ENCODE data around the gene TMEM95.
"Not testable (repeated sequence)": the region's sequence is repeated elsewhere in the genome, so short reads cannot be mapped to it uniquely, and the experiment has no call there.

TMEM95 gene

DNA sequence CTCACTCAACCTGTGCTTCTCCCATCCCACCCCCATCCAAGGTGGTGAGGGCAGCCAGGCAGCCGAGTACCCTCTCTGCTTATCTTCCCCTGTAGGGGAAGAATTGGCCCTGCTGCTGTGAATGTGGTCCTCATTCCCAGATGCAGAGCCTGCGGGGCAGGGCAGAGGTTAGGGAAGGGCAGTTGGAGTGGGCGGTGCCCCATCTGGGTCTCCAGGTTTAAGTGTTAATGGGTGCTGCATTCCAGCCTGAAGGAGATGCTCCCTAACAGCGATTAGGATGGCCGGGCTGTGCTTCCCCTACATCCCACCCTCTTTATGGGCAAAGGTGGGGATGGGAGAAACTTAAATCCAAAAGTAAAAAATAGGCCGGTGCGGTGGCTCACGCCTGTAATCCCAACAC lies 12.1 kb downstream of the TMEM95 start:
- H3K36me3 Mint-ChIP-seq = no peaks in the 10 kb centered on the region
- DNase-seq (ENCODE audit: low spot score in 2 of 2) (no peak), ATAC-seq (ENCODE audit: low read depth) (no peak)
- no peak overlapping the region for H3K4me3 Mint-ChIP-seq
- H3K27ac Mint-ChIP-seq = no peak overlapping the region
- peaks cover 7% of the 10 kb centered on the region for H3K27me3 Mint-ChIP-seq
- no peaks in the 10 kb centered on the region for H3K9me3 Mint-ChIP-seq
- peaks cover 4% of the 10 kb centered on the region for H3K4me1 Mint-ChIP-seq

DNA sequence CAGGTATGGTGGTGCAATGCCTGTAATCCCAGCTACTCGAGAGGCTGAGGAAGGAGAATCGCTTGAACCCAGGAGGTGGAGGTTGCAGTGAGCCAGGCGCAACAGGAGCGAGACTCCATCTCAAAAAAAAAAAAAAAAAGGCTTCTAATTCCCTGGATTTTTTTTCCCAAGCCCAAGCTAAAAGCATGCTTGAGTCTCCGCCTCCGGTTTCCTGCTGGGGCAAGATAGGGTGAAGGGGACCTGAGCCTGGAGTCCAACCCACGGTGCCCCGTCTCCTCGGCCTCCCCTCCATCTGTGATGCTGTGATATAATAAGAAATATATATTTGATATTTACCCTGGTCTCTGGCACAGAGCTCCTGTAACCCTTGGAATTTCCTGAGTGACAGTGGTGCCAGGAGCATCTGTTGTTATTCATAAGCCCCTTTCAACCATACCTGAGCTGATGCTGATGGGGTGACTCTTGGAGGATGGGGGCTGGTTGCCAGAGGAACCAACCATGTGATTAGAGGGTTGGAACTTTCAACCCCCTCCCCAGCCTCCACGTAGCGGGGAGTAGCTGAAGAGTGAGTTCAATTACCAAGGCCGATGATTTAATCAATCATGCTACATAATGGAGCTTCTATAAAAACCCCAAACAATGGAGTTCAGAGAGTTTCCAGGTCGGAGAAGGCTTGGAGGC lies 13.1 kb downstream of the TMEM95 start:
- ATAC-seq (ENCODE audit: low read depth) (no peak), DNase-seq (ENCODE audit: low spot score in 2 of 2) (no peak)
- no peak overlapping the region for H3K4me3 Mint-ChIP-seq
- H3K27ac Mint-ChIP-seq = no peak overlapping the region
- peaks cover 7% of the 10 kb centered on the region for H3K27me3 Mint-ChIP-seq
- H3K4me1 Mint-ChIP-seq = peaks cover 4% of the 10 kb centered on the region
- H3K9me3 Mint-ChIP-seq = no peaks in the 10 kb centered on the region
- no peaks in the 10 kb centered on the region for H3K36me3 Mint-ChIP-seq

DNA sequence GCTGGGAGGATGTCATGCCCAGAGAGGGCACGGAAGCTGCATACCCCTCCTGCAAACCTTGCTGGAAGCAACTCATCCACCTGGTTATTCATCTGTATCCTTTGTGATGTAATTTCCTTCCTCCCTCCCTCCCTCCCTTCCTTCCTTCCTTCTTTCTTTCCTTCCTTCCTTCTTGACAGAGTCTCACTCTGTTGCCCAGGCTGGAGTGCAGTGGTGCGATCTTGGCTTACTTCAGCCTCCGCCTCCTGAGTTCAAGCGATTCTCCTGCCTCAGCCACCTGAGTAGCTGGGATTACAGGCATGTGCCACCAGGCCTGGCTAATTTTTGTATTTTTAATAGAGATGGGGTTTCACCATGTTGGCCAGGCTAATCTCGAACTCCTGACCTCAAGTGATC lies 13.6 kb downstream of the TMEM95 start:
- not testable (repeated sequence) for DNase-seq (ENCODE audit: low spot score in 2 of 2); H3K27ac Mint-ChIP-seq; H3K27me3 Mint-ChIP-seq; H3K36me3 Mint-ChIP-seq; H3K9me3 Mint-ChIP-seq; ATAC-seq (ENCODE audit: low read depth); H3K4me3 Mint-ChIP-seq; H3K4me1 Mint-ChIP-seq

DNA sequence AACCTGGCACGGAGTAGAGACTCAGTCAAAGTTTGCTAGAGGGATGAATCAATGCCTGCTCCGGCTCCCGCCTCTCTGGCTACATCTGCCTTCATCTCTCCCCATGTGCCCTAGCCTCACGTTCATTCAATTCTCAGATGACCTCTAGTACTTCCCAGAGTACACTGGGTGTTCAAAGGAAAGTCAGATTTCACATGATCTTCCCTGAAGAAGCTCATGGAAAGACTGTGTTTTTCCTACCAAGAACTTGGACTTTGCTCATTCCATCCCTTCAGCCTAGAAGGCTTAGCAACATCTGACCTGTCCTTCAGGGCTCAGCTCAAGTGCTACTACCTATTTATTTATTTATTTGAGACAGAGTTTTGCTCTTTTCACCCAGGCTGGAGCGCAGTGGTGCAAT lies 14.9 kb downstream of the TMEM95 start:
- Mint-ChIP-seq H3K27me3 (peaks cover 7% of the 10 kb centered on the region), H3K27ac (no peak overlapping the region), H3K9me3 (no peaks in the 10 kb centered on the region), H3K4me3 (no peak overlapping the region), H3K36me3 (no peaks in the 10 kb centered on the region), H3K4me1 (peaks cover 4% of the 10 kb centered on the region)
- DNase-seq (ENCODE audit: low spot score in 2 of 2) = no peak
- ATAC-seq (ENCODE audit: low read depth) = no peak

DNA sequence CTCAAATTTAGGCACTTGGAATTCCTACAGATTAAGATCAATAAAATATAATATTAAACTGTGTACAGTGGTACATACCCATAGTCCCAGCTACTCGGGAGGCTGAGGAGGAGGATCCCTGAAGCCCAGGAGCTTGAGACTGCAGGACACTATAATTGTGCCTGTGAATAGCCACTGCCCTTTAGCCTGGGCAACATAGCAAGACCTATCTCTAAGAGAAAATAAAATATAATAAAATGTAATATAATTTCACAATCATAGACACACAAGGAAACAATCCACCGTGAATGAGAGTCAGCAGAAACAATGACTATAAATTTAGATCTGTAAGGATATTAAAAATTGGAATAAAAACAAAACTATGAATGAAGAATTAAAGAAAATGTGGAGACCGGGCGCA lies 15.9 kb downstream of the TMEM95 start:
- Mint-ChIP-seq H3K36me3 (no peaks in the 10 kb centered on the region), H3K9me3 (no peaks in the 10 kb centered on the region), H3K4me3 (no peak overlapping the region), H3K27me3 (peaks cover 6% of the 10 kb centered on the region), H3K4me1 (peaks cover 4% of the 10 kb centered on the region), H3K27ac (no peak overlapping the region)
- no peak for ATAC-seq (ENCODE audit: low read depth)
- no peak for DNase-seq (ENCODE audit: low spot score in 2 of 2)

DNA sequence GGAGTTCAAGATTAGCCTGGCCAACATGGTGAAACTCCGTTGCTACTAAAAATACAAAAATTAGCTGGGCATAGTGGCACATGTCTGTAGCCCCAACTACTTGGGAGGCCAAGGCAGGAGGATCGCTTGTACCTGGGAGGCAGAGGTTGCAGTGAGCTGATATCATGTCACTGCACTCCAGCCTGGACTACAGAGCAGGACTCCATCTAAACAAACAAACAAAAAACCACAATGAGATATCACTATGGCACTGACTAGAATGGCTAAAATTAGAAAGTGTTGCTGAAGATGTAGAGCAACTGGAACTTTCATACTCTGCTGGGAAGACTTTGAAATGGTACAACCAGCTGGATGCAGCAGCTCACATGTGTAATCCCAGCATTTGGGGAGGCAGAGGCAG lies 19.4 kb downstream of the TMEM95 start:
- H3K27me3 Mint-ChIP-seq = peaks cover 4% of the 10 kb centered on the region
- no peak for DNase-seq (ENCODE audit: low spot score in 2 of 2)
- H3K36me3 Mint-ChIP-seq = peaks cover 3% of the 10 kb centered on the region
- no peak overlapping the region for H3K4me3 Mint-ChIP-seq
- no peaks in the 10 kb centered on the region for H3K4me1 Mint-ChIP-seq
- H3K27ac Mint-ChIP-seq = no peak overlapping the region
- ATAC-seq (ENCODE audit: low read depth) = no peak
- H3K9me3 Mint-ChIP-seq = peaks cover 4% of the 10 kb centered on the region

DNA sequence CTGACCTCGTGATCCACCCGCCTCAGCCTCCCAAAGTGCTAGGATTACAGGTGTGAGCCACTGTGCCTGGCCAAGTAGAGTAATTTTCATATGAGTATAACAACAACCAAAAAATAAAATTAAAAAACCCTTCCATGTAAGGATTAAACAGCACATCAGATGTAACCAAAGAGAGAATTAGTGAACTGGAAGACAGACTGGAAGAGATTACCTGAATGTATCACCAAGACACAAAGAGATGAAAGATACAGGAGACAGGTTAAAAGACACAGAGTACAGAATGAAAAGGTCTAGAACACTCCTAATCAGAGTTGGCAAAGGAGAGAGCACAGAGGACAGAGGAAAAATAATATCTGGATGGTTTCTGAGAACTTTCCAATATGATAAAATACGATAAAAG lies 24.2 kb downstream of the TMEM95 start:
- peaks cover 20% of the 10 kb centered on the region for H3K27me3 Mint-ChIP-seq
- DNase-seq (ENCODE audit: low spot score in 2 of 2) = no peak
- no peak for ATAC-seq (ENCODE audit: low read depth)
- peaks cover 3% of the 10 kb centered on the region for H3K4me1 Mint-ChIP-seq
- H3K4me3 Mint-ChIP-seq = no peak overlapping the region
- peaks cover 3% of the 10 kb centered on the region for H3K36me3 Mint-ChIP-seq
- no peak overlapping the region for H3K27ac Mint-ChIP-seq
- H3K9me3 Mint-ChIP-seq = peaks cover 5% of the 10 kb centered on the region

DNA sequence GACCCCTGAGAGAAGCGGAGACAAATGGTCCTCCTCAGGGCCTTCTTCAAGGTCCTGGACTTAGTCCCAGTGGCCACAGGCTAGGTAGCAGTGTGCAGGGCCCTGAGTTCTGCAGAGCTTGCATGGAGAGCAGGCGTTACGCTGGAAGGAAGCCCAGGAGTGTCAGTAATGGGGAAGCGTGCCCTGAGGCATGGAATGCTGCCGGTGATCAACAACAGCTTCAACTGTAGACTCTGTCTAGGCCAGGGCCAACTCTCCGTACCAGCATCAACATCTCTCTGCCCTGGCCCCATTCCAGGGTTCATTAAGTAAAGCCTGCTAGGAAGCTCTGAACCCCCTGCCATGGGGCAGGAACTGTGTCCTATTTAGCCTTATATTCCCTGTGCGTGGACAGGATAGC lies 25.4 kb downstream of the TMEM95 start:
- peaks cover 5% of the 10 kb centered on the region for H3K9me3 Mint-ChIP-seq
- no peak for DNase-seq (ENCODE audit: low spot score in 2 of 2)
- peaks cover 8% of the 10 kb centered on the region for H3K4me1 Mint-ChIP-seq
- H3K27me3 Mint-ChIP-seq = peaks cover 20% of the 10 kb centered on the region
- no peak for ATAC-seq (ENCODE audit: low read depth)
- H3K4me3 Mint-ChIP-seq = no peak overlapping the region
- no peak overlapping the region for H3K27ac Mint-ChIP-seq
- H3K36me3 Mint-ChIP-seq = peaks cover 3% of the 10 kb centered on the region

DNA sequence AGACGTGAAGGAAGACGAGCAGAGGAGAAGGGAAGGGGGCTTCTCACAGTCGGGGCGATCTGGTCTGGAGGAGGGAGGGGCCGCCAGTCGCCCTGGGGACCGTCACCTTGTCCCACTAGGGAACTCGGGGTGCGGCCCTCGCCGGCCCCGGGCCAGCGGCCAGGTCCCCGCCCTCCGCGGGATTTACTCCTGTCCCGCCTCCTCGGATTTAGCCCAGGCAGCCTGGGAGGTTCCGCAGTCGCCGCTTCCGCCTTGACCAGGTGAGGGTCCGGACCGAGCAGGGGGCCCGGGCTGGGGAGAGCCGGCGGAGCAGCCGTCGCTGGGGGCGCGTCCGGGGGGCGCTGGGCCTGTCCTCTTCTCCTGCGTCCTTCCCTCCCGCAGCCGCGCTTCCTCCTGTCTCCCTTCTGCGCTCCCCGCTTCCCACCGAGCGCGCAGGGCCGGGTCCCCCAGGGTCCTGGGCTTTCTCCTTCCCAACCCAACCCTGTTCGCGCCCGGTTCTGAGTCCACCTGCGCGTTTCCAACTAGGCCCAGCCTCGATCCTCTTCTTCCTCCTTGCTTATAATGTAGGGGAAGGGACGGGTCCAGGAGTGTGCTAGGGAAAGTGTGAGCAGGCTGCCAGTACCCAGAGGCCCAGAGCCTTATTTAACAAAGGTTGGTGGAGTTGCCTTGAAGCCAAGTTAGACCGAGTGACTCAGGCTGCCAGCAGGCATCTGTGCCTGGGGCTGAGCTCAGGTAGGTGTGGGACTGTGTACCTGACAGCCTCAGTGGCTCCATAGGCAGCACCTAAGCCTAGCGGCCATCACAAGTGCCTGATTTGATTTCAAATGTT lies 26.1 kb downstream of the TMEM95 start, which contains the start of gene TNK1:
Gene TNK1 (plus strand): TSS at position 235 of the 829 bp plus-strand sequence. CDS start 1,838 bp downstream, outside the sequence.
- peaks cover 20% of the 10 kb centered on the region for H3K27me3 Mint-ChIP-seq
- DNase-seq (ENCODE audit: low spot score in 2 of 2) (no peak), ATAC-seq (ENCODE audit: low read depth) (no peak)
- H3K27ac Mint-ChIP-seq = no peak within 1 kb of the TSS
- peaks cover 8% of the 10 kb centered on the region for H3K4me1 Mint-ChIP-seq
- H3K9me3 Mint-ChIP-seq = peaks cover 5% of the 10 kb centered on the region
- peaks cover 3% of the 10 kb centered on the region for H3K36me3 Mint-ChIP-seq
- no peak within 1 kb of the TSS for H3K4me3 Mint-ChIP-seq

DNA sequence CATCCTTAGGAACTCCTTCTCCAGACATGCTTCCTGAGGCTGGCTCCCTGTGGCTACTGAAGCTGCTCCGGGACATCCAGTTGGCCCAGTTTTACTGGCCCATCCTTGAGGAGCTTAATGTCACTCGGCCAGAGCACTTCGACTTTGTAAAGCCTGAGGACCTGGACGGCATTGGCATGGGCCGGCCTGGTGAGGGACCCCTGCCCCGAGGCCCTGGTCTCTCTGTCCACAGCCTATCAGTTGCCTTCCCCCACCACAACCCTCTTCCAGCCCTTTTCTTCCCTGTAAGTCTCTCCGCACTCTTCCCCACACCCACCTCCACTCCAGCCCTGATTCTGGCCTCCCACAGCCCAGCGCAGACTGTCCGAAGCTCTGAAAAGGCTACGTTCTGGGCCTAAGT lies 27.9 kb downstream of the TMEM95 start:
- Mint-ChIP-seq H3K27me3 (peaks cover 19% of the 10 kb centered on the region), H3K36me3 (peaks cover 3% of the 10 kb centered on the region), H3K4me3 (no peak overlapping the region), H3K9me3 (peaks cover 5% of the 10 kb centered on the region), H3K4me1 (peaks cover 8% of the 10 kb centered on the region), H3K27ac (no peak overlapping the region)
- no peak for ATAC-seq (ENCODE audit: low read depth)
- no peak for DNase-seq (ENCODE audit: low spot score in 2 of 2)

DNA sequence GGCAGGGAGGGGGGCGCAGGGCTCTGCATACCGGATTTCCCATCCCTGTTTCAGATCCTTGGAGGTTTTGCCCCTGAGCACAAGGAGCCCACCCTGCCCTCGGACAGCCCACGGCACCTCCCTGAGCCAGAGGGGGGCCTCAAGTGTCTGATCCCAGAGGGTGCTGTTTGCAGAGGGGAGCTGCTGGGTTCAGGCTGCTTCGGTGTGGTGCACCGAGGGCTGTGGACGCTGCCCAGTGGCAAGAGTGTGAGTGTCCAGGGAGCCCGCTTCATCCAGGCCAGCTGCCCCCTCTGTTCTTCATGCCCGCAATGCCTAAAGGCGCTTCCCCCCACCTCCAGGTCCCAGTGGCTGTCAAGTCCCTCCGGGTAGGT lies 28.4 kb downstream of the TMEM95 start:
- DNase-seq (ENCODE audit: low spot score in 2 of 2) = no peak
- peaks cover 5% of the 10 kb centered on the region for H3K9me3 Mint-ChIP-seq
- H3K4me1 Mint-ChIP-seq = peaks cover 8% of the 10 kb centered on the region
- peaks cover 19% of the 10 kb centered on the region for H3K27me3 Mint-ChIP-seq
- no peak for ATAC-seq (ENCODE audit: low read depth)
- H3K36me3 Mint-ChIP-seq = peaks cover 3% of the 10 kb centered on the region
- no peak overlapping the region for H3K27ac Mint-ChIP-seq
- H3K4me3 Mint-ChIP-seq = peak overlapping the region; percentile 66

DNA sequence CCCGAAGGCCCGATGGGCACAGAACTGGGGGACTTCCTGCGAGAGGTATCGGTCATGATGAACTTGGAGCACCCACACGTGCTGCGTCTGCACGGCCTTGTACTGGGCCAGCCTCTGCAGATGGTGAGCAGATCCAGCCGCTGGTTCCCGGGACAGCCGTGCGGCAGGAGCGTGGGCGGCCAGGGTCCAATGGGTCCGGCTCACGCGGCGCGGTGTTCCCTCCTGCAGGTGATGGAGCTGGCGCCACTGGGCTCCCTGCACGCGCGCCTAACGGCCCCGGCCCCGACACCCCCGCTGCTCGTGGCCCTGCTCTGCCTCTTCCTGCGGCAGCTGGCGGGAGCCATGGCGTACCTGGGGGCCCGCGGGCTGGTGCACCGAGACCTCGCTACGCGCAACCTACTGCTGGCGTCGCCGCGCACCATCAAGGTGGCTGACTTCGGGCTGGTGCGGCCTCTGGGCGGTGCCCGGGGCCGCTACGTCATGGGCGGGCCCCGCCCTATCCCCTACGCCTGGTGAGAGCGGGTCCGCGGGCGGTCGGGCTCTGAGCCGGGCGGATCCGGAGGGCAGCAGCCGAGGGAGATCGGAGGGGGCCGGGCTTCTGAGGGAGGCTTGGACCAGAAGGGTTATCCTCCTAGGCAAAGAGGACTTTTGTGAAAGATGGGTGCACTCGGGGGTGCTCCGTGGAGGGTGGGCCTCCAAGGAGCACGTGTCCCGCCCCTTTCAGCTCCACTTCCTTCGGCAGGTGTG lies 29.0 kb downstream of the TMEM95 start:
- peak; percentile 74 to 79 for DNase-seq (ENCODE audit: low spot score in 2 of 2)
- peak; percentile 96 for ATAC-seq (ENCODE audit: low read depth)
- peak overlapping the region; percentile 89 for H3K4me3 Mint-ChIP-seq
- peaks cover 5% of the 10 kb centered on the region for H3K9me3 Mint-ChIP-seq
- peaks cover 3% of the 10 kb centered on the region for H3K36me3 Mint-ChIP-seq
- peak overlapping the region; percentile 92 for H3K27ac Mint-ChIP-seq
- H3K27me3 Mint-ChIP-seq = peaks cover 19% of the 10 kb centered on the region
- peaks cover 8% of the 10 kb centered on the region for H3K4me1 Mint-ChIP-seq

DNA sequence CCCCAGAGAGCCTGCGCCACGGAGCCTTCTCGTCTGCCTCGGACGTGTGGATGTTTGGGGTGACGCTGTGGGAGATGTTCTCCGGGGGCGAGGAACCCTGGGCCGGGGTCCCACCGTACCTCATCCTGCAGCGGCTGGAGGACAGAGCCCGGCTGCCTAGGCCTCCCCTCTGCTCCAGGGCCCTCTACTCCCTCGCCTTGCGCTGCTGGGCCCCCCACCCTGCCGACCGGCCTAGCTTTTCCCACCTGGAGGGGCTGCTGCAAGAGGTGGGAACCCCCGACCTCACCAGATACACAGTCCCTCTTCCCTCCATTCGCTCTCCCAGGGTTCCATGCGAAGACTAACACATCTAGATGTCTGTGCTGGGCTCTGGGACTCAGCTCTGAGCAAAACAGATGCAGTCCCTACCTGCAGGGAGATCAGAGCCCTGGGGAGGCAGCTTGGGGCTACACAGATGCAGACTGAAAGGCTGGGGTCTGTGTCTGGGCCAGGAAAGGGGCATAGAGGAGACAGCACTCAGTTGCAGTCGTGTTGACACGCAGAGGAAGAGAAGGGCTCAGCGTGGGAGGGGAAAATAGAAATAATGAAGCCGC lies 29.6 kb downstream of the TMEM95 start:
- H3K4me1 Mint-ChIP-seq = peaks cover 8% of the 10 kb centered on the region
- H3K27me3 Mint-ChIP-seq = peaks cover 16% of the 10 kb centered on the region
- no peak for DNase-seq (ENCODE audit: low spot score in 2 of 2)
- H3K9me3 Mint-ChIP-seq = no peaks in the 10 kb centered on the region
- H3K4me3 Mint-ChIP-seq = peak overlapping the region; percentile 89
- no peak for ATAC-seq (ENCODE audit: low read depth)
- peaks cover 2% of the 10 kb centered on the region for H3K36me3 Mint-ChIP-seq
- peak overlapping the region; percentile 92 for H3K27ac Mint-ChIP-seq

DNA sequence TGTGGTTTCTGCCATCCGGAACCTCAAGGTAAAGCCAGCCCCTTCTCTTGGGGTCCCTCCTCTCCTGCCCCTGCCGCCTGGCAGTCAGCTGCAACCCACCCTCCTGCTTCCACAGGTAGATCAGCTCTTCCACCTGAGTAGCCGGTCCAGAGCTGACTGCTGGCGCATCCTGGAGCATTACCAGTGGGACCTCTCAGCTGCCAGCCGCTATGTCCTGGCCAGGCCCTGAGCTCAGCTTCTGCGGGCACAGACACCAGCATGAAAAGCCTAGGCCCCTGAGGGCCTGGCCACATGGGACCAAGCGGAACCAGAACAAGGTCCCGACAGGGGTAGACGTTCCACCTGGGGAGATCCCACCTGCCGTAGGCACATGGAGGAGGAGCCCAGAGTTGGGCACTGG lies 33.9 kb downstream of the TMEM95 start:
- Mint-ChIP-seq H3K27me3 (no peaks in the 10 kb centered on the region), H3K27ac (no peak overlapping the region), H3K36me3 (peaks cover 10% of the 10 kb centered on the region), H3K4me1 (peaks cover 11% of the 10 kb centered on the region), H3K4me3 (no peak overlapping the region), H3K9me3 (no peaks in the 10 kb centered on the region)
- DNase-seq (ENCODE audit: low spot score in 2 of 2) (no peak), ATAC-seq (ENCODE audit: low read depth) (no peak)
